ENCODE results near the gene PPARG. TPM values are rescaled to one million over a fixed set of nuclear protein-coding genes. Genes with fewer than 3 reads are reported as not detected.
"Not testable (repeated sequence)": the region's sequence is repeated elsewhere in the genome, so short reads cannot be mapped to it uniquely, and the experiment has no call there.

The PPARG gene
- polyA plus RNA-seq, 4 donors = 24.6 to 37.3 (median 27.9) TPM

GRCh38 chr3:12472796-12473195 lies 183.9 kb downstream of the PPARG start:
- no peak for DNase-seq (ENCODE audit: low read depth in 4 of 4, low spot score in 3 of 4)

- DNase-seq (ENCODE audit: low read depth in 4 of 4, low spot score in 3 of 4) = no peak
Measured at GRCh38 chr3:12473511-12473910, 184.6 kb downstream of the PPARG start.

GRCh38 chr3:12476238-12476897 lies 187.5 kb downstream of the PPARG start:
- no peak for DNase-seq (ENCODE audit: low read depth in 4 of 4, low spot score in 3 of 4)

GRCh38 chr3:12477256-12477655 lies 188.4 kb downstream of the PPARG start:
- no peak for DNase-seq (ENCODE audit: low read depth in 4 of 4, low spot score in 3 of 4)

- DNase-seq (ENCODE audit: low read depth in 4 of 4, low spot score in 3 of 4) = no peak
Measured at GRCh38 chr3:12478326-12478725, 189.5 kb downstream of the PPARG start.

- DNase-seq (ENCODE audit: low read depth in 4 of 4, low spot score in 3 of 4) = not testable (repeated sequence)
Measured at GRCh38 chr3:12479198-12479597, 190.3 kb downstream of the PPARG start.

GRCh38 chr3:12479919-12480427 lies 191.1 kb downstream of the PPARG start:
- no peak for DNase-seq (ENCODE audit: low read depth in 4 of 4, low spot score in 3 of 4)

GRCh38 chr3:12483410-12483809 lies 194.5 kb downstream of the PPARG start:
- no peak for DNase-seq (ENCODE audit: low read depth in 4 of 4, low spot score in 3 of 4)

GRCh38 chr3:12483872-12484197 lies 195.0 kb downstream of the PPARG start:
- DNase-seq (ENCODE audit: low read depth in 4 of 4, low spot score in 3 of 4) = no peak

Other genes starting within 250 kb of the PPARG start
- 1 to 10 TPM in 3 of 4 donors, under 1 TPM in 1; 0.98 to 1.1 (median 1.1) TPM for gene TIMP4, start 130.2 kb upstream of the PPARG start, polyA plus RNA-seq (ENCODE audit: insufficient read length in 4 of 4)
- 10 to 100 TPM; 18.6 to 25.9 (median 21.0) TPM for gene TSEN2, start 195.4 kb downstream of the PPARG start, polyA plus RNA-seq (ENCODE audit: insufficient read length in 4 of 4)

Measured in right renal pelvis (tissue), 4 donors.